ENCODE measurements around the gene GPR183.

Gene GPR183, protein sequence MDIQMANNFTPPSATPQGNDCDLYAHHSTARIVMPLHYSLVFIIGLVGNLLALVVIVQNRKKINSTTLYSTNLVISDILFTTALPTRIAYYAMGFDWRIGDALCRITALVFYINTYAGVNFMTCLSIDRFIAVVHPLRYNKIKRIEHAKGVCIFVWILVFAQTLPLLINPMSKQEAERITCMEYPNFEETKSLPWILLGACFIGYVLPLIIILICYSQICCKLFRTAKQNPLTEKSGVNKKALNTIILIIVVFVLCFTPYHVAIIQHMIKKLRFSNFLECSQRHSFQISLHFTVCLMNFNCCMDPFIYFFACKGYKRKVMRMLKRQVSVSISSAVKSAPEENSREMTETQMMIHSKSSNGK

GRCh38 chr13:99307247-99307646, at the start of gene GPR183:
Gene GPR183, minus strand, starts transcription at chr13:99307399. Its CDS starts 11,254 bp downstream, at chr13:99296145.
- DNase-seq (ENCODE audit: low spot score) = no peak

GRCh38 chr13:99356262-99357091, 49.3 kb upstream of the GPR183 start:
- no peak for DNase-seq (ENCODE audit: low spot score)

DNA sequence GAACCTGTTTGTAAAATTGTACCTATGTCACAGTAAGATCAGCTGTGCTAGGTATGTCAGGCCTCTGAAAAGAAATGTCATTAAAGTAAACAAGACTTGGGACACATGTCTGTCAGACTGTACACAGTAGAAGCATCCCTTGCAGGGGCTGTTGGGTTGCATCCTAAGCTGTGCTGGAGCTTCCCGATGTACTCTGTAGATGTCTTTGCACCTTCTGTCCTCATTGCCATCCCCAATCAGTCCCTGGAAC, 48.7 kb upstream of the GPR183 start:
- DNase-seq (ENCODE audit: low spot score) = no peak

- DNase-seq (ENCODE audit: low spot score) = no peak
These were observed 48.2 kb upstream of the GPR183 start for GRCh38 chr13:99355267-99356011.

DNA sequence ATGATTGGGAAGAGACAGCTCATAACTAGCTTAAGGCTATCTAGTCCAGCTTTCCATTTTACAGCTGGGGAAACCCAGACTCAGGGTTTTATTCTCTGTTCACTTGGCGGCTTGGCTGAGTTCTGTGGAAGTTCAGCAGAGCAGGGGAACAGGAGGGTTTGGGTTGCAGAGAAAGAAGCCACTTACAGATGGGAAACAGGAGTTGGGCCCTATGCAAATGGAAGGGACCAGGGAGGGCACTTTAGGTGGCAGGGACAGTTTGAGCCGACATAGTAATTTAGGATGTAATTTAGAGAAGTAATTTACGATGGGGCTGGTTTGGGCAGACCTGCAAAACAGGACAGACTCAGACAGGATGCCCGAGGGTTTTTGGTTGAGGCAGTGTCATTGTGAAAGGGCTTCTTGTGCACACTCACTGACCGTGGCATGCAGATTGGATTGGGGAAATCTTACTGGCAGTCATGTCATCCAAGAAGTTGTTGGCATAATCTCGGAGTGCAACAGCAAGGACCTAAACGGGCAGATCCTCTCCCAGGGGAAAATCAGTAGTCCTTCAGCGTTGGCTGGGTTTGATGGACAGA, 47.3 kb upstream of the GPR183 start:
- no peak for DNase-seq (ENCODE audit: low spot score)

DNA sequence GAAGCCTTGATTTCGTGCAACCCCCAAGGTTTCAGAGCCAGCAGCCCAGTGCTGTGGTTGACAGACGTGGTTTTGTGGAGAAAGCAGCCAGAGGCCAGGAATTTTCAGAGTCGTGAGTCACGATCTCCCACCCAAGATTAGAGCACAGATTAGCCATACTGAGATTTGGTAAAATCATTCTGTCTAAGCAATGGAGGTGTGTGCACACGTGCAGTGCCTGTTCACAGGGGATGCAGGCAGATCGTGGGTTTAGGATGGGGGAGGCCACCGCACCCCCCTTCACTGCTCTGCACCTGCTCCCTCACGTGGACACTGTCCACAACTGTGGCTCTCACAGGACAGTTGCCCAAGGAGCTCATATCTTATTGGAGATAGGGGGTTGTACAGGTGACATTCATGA, 46.6 kb upstream of the GPR183 start:
- no peak for DNase-seq (ENCODE audit: low spot score)

DNA sequence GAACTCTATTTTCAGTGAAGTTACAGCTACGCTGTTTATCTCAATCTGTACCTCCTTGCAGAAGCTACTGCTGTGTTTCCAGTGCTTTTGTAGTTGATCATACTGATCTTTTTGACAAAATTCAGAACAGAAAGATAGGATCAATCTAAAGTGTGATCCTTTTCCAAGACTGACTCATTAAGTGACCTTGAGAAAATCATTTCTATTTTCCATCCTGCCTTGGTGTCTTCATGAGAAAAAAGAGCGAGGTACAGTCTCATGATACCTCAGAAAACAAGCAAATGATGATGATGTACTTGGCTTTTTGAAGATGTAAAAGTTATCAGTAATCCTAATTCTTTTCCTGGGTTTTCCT, 46.0 kb upstream of the GPR183 start:
- DNase-seq (ENCODE audit: low spot score) = no peak

DNA sequence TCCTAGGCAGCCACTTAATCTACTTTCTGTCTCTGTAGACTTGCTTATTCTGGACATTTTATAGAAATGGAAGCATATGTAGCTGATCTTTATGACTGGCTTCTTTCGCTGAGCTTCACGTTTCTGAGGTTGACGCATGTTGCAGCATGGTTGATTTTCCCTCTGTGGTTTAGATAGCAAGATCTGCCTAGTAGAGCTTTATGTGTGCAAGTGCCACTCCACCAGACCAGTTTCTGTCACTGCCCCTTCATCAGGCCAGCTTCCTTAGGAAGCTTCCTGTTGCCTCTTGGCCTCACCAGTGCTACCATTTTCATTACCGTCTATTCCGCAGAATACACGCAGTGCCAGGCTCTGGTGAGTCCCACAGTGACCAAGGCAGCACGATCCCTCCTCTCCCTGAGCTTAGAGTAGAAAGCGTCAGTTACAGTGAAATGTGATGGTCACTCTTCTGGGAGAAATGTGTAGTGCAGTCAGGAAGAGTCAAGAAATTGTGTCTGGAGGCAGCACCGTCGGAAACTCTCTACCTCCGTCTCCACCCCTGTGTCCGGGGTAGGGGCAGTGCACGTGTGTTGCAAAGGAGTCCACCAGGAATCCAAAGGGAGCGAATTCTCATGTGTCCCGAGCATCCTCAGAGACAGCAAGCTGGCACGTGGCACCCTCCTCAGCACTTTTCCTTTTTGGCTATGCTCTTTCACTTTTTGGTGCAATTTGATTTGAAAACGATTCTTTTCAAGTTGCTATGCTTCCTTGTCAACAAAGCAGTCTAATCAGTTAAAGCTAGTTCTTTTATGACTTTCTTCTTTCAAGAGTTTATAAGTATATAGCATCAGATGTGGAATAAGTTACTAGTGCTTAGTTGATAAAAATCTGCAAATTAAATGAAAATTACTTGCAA, 45.4 kb upstream of the GPR183 start:
- no peak for DNase-seq (ENCODE audit: low spot score)

GRCh38 chr13:99351772-99352171, 44.6 kb upstream of the GPR183 start:
- no peak for DNase-seq (ENCODE audit: low spot score)

- no peak for DNase-seq (ENCODE audit: low spot score)
These were observed 43.0 kb upstream of the GPR183 start for GRCh38 chr13:99350191-99350590.

DNA sequence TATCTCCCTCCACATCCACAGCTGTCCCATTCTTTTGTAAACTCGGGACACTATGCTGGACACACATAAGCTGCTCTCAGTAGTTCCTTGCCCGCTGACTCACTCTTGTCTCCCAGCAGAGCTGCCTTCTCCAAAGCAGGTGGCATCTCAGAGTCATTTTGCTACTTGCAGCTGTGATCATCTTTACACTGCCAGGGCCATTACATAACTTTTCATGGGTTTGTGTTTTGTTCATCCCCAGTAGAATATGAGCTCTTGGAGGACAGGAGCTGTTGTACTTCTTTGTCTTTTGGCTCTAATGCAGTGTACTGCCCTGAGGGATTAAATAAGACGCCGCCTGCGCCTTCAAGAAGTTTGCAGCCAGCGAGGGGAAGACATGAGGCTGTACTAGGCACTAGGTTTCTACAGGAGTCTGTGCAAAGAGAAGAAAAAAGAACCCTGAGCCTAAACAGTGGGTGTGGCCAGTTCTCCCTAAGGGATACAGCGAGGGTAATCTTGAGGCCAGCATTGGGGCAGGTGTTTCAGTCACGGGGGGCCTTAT, 40.8 kb upstream of the GPR183 start:
- DNase-seq (ENCODE audit: low spot score) = no peak

DNA sequence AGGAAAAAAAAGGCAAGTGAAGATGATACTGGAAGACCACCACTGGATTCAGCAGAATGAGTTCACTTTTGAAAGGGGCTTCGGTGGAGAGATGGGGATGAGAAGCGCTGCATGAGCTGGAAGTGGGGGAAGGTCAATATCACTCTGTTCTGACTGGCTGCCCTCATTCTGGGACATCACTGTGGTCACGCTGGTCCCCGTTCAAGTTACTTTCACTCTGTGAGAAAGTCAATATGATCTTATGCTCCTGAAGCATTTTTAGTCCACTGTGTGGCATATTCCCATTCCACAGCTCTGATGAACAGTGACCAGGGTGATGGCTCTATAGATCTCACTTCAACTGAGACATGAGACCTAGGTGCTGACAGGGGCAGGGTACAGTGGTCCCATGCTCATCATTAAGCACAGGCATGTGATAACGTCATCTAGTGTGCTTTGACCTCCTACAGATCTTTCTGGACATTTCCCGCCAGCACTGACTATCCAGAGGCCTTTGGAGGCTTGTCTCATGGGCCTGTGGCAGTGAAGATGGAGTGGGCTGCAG, 40.2 kb upstream of the GPR183 start:
- no peak for DNase-seq (ENCODE audit: low spot score)

- no peak for DNase-seq (ENCODE audit: low spot score)
These were observed 39.3 kb upstream of the GPR183 start for GRCh38 chr13:99346335-99347042.

DNA sequence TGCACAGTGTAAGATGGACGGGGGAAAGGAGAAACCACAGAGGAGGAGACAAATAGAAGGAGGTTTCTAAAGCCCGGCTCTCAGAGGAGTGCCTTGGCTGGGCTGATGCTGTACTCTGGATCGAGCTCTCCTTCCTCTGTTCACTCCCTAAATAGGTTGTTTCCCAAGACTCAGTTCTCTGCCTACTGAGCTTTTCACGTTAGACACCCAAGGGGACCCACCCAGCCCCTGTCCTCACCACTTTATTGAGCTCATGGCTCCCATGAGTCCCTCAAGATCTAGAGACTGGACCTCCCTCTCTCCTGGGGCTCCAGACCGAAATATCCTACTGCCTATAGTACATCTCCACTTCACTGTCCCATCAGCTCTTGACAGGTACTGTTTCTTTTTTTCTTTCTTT, 38.1 kb upstream of the GPR183 start:
- no peak for DNase-seq (ENCODE audit: low spot score)

- no peak for DNase-seq (ENCODE audit: low spot score)
These were observed 37.5 kb upstream of the GPR183 start for GRCh38 chr13:99344610-99345208.

DNA sequence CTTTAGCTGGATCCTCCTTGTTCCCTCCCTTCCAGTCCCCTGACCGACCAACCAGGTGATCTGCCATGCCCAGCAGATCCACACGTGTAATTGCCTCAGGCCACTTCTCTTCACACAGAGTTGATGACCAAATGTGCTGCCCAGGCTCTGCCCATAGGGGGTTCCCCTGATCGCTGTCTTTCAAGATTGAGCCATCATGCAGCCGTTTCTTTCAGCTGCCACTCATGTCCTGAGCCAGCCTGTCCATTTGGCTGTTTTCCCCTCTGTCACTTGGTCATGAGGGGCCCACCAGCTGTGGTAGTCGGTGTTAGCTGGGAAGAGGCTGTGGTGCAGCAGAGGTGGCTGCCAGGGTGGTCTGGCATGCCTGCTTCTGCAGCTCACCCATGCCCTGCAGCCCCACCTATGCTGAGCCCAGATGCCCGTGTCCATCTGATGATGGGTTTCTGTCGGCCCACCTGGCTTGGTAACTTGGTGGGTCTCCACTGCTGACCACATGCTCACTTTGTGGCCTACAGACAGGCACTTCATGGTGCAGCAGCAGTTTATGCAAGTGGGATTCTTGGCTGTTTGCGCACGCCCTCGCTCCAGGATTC, 35.6 kb upstream of the GPR183 start:
- DNase-seq (ENCODE audit: low spot score) = no peak

DNA sequence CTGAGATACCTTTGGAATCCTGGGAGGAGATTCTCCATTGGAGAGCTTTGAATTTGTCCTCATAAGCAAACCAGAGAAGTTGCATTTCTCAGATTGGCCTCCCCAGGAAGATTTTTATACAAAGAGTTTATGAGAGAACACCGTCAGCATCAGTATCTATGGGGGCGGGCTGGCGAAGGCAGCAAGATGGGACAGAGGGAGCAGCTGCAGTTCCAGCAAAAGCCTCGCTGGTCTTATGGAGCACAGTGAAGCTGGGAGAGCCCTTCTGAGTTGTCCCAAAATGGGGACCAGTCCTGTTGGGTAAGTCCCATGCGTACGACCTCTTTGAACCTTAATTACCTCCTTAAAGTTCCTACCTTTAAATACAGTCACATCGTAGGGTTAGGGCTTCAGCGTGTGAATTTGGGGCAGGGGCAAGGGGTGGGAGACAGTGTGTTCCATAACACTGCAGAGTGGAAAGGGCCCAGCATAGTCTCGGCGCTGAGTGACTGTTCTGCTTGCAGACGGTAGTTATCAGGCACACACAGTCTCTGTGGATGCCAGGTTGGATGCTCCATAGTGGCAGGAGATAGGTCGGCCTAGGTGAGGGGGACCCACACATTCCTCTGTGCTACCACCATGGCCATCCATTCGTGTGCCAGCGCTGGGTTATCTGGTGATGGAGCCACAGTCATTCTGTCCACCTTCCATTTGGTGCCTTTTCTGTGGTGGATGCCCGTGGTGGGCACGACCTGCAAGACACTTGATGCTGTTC, 34.9 kb upstream of the GPR183 start:
- no peak for DNase-seq (ENCODE audit: low spot score)

DNA sequence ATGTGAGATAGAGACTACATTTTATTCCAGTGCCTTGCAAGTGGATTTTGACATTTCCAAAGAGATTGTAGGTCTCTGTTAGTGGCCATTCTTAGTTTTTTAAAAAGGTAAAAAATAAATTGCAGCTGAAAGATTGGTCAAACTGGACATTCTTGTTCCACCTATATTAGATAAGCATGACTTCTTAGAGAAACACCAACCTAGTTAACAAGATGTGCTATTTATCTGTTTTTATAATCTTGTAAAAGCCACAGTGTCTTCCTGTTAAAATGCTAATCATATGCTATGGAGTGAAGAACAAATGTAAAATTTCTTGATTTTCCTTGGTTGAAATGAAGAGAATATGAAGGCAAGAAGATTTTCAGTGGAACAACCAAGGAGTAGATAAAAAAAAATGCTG, 33.4 kb upstream of the GPR183 start:
- no peak for DNase-seq (ENCODE audit: low spot score)
